Gastroesophageal sphincter (tissue), 3 donors: ENCODE data around the gene PLAGL2.

Source experiments
- EP300 ChIP-seq: sonication (generic); formaldehyde crosslinking; IDR thresholded peaks from one replicate; pipeline ENCODE4 v1.6.1; 2017; ENCODE audit warnings: antibody characterized with exemption, mild to moderate bottlenecking
- POLR2A ChIP-seq, 2 donors: fragments of 450-650 bp; IDR thresholded peaks; one replicate each; pipeline ENCODE4 v1.6.1; 2017; ENCODE audit warnings: antibody characterized with exemption in 2 of 2, mild to moderate bottlenecking in 2 of 2, moderate library complexity in 1 of 2
- POLR2AphosphoS5 ChIP-seq: sonication (generic); formaldehyde crosslinking; IDR thresholded peaks from one replicate; pipeline ENCODE4 v1.6.1; 2017; ENCODE audit warnings: antibody characterized with exemption
- TF ChIP-seq, protein P1 (sequence below), 4 experiments: fragments of 200-600 bp in 2 of 4; fragments of 450-650 bp in 2 of 4; sonication (generic) in 1 of 4; IDR thresholded peaks; one replicate each; pipeline ENCODE4 v1.5.1; 2017 to 2019; ENCODE audit warnings: antibody characterized with exemption in 4 of 4, mild to moderate bottlenecking in 2 of 4, moderate library complexity in 2 of 4

DNA sequence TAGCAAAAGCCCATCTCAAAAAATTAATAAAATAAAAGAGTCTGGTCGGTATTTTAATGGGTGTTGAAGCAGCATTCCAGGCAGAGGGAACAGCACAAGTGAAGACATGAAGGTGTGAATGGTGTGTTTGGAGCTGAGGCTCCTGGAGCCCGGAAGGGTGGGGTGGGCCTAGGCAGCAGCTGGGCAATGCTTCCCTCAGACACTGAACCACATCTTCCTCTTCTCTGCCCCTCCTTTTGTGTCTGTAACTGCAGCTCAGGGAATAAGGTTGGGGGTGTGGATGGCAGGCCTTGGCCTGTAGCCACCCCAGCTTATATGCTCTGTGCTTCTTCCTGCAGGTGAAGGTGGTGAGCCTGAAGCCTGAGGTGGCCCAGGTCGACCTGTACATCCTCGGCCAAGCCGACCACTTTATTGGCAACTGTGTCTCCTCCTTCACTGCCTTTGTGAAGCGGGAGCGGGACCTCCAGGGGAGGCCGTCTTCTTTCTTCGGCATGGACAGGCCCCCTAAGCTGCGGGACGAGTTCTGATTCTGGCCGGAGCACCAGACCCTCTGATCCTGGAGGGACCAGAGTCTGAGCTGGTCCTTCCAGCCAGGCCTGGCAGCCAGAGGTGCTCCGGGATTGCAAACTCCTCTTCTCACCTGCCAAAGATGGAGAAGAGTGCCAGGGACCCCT, 26.7 kb upstream of the PLAGL2 start:
- TF ChIP-seq, protein P1, sequence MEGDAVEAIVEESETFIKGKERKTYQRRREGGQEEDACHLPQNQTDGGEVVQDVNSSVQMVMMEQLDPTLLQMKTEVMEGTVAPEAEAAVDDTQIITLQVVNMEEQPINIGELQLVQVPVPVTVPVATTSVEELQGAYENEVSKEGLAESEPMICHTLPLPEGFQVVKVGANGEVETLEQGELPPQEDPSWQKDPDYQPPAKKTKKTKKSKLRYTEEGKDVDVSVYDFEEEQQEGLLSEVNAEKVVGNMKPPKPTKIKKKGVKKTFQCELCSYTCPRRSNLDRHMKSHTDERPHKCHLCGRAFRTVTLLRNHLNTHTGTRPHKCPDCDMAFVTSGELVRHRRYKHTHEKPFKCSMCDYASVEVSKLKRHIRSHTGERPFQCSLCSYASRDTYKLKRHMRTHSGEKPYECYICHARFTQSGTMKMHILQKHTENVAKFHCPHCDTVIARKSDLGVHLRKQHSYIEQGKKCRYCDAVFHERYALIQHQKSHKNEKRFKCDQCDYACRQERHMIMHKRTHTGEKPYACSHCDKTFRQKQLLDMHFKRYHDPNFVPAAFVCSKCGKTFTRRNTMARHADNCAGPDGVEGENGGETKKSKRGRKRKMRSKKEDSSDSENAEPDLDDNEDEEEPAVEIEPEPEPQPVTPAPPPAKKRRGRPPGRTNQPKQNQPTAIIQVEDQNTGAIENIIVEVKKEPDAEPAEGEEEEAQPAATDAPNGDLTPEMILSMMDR (IDR thresholded peaks at IDR 0.05) = no peak
- TF ChIP-seq POLR2A (IDR thresholded peaks at IDR 0.05) (no peak), POLR2AphosphoS5 (no peak), EP300 (no peak)
